Measurements from ENCODE around the gene OGFRL1.

DNA sequence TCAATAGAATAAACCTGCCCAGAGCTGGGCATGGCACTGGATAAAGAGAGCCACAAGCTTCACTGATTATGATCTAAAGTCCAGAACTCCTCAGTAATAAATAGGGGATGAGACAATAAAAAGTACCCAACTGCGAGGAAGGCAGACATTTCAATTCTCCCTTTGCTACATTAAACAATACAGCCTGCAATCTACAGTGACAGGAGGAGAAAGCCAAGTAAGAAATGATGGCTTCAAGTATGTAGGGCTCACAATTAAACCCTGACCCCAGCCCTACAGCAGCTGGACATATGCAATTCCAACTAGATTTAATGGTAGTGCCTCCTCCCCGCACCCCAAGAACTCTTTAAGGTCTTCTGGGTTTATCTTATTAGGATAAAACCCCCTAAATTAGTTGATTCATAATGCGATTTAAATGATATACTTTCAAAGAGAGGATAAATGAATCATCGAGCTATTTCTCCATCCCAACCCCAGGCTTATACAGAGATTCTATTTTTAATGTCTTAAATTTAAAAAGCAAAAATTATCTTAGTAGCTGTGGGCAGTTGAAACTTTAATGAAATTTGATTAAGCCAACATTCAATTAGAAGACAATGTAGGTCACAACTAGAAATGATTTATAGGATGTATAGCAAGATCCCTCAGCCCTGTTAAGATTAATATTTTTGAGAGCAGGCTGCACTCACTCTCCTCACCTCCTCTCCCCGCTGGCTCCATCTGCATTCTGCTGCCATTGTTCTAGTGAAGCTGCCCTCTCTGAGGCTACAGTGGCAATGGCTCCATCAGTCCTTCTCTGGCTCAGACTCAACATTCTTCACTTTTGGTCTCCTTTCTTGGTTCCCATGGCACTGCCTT lies 57.1 kb downstream of the OGFRL1 start:
- TF ChIP-seq POLR2A (IDR thresholded peaks at IDR 0.05; ENCODE audit: low read depth, low read length) (no peak), CTCF (conservative IDR thresholded peaks at IDR 0.05; ENCODE audit: low read depth, low read length) (no peak), NFE2L2 (IDR thresholded peaks at IDR 0.05; ENCODE audit: low read depth, low read length) (no peak), MAFK (IDR thresholded peaks at IDR 0.05; ENCODE audit: low read depth, low read length) (no peak)
